ENCODE data around the gene CDK5RAP2.

CDK5RAP2 gene

GRCh38 chr9:120363697-120364096 lies 216.3 kb downstream of the CDK5RAP2 start:
- H3K4me3 ChIP-seq (ENCODE audit: low read length in 2 of 2): no peak overlapping the region
- no peak overlapping the region for H2BK120ac ChIP-seq (ENCODE audit: low read depth, low read length)
- no peak overlapping the region for H3K18ac ChIP-seq (ENCODE audit: low read length)
- H4K8ac ChIP-seq (ENCODE audit: low read depth, low read length): no peak overlapping the region
- no peak overlapping the region for H3K23ac ChIP-seq (ENCODE audit: low read depth, low read length, poor library complexity)
- H3K4ac ChIP-seq (ENCODE audit: low read length): no peak overlapping the region
- no peaks in the 10 kb centered on the region for H3K36me3 ChIP-seq (replicated peaks in 1 of 2; ENCODE audit: control insufficient read depth in 2 of 2, insufficient read depth in 2 of 2, low read length in 2 of 2)
- no peak overlapping the region for H3K14ac ChIP-seq (ENCODE audit: low read length)
- H2AFZ ChIP-seq (ENCODE audit: low read length): no peak overlapping the region
- H2AK5ac ChIP-seq (ENCODE audit: low read depth, low read length): no peak overlapping the region
- no peak overlapping the region for H3K9ac ChIP-seq (ENCODE audit: low read depth, low read length, poor library complexity)
- H3K27me3 ChIP-seq (ENCODE audit: control insufficient read depth in 3 of 3, insufficient read depth in 3 of 3, low read depth in 1 of 3, low read length in 3 of 3): peaks cover 0 to 6% (median 0%) of the 10 kb centered on the region in 3 experiments
- H3K27ac ChIP-seq (replicated peaks; ENCODE audit: low read length): no peak overlapping the region
- H2BK15ac ChIP-seq (ENCODE audit: low read length): no peak overlapping the region
- WGBS, 2 donors (ENCODE audit: extremely low coverage in 2 of 2, insufficient read length in 2 of 2, insufficient replicate concordance in 1 of 2): no CpG with 5 or more reads among the region's 2 CpGs
- no peak overlapping the region for H2BK5ac ChIP-seq (ENCODE audit: low read length)
- peaks cover 0 to 3% of the 10 kb centered on the region in 2 donors for H3K4me1 ChIP-seq (ENCODE audit: control insufficient read depth in 2 of 2, insufficient read depth in 1 of 2, low read depth in 1 of 2, low read length in 2 of 2)
- no peak overlapping the region for H2BK12ac ChIP-seq (ENCODE audit: low read length)
- H3K79me1 ChIP-seq (ENCODE audit: low read depth, low read length): no peaks in the 10 kb centered on the region
- H3K4me2 ChIP-seq (ENCODE audit: insufficient read depth, low read length, poor library complexity, severe bottlenecking): no peak overlapping the region
- no peak for DNase-seq (ENCODE audit: low spot score)
- H4K91ac ChIP-seq (ENCODE audit: low read depth, low read length, poor library complexity): no peak overlapping the region
- H3K9me3 ChIP-seq (replicated peaks in 1 of 2; ENCODE audit: control insufficient read depth in 2 of 2, insufficient read depth in 1 of 2, low read depth in 1 of 2, low read length in 2 of 2): no peaks in the 10 kb centered on the region

- H2BK12ac ChIP-seq (ENCODE audit: low read length): no peak overlapping the region
- no peak overlapping the region for H3K23ac ChIP-seq (ENCODE audit: low read depth, low read length, poor library complexity)
- H2AK5ac ChIP-seq (ENCODE audit: low read depth, low read length): no peak overlapping the region
- no CpG with 5 or more reads among the region's 3 CpGs for WGBS, 2 donors (ENCODE audit: extremely low coverage in 2 of 2, insufficient read length in 2 of 2, insufficient replicate concordance in 1 of 2)
- no peak overlapping the region for H3K4ac ChIP-seq (ENCODE audit: low read length)
- H3K27ac ChIP-seq (replicated peaks; ENCODE audit: low read length): no peak overlapping the region
- H2BK5ac ChIP-seq (ENCODE audit: low read length): no peak overlapping the region
- H3K14ac ChIP-seq (ENCODE audit: low read length): no peak overlapping the region
- no peak overlapping the region for H3K9ac ChIP-seq (ENCODE audit: low read depth, low read length, poor library complexity)
- H3K4me2 ChIP-seq (ENCODE audit: insufficient read depth, low read length, poor library complexity, severe bottlenecking): no peak overlapping the region
- H3K36me3 ChIP-seq (replicated peaks in 1 of 2; ENCODE audit: control insufficient read depth in 2 of 2, insufficient read depth in 2 of 2, low read length in 2 of 2): no peaks in the 10 kb centered on the region
- H2BK120ac ChIP-seq (ENCODE audit: low read depth, low read length): no peak overlapping the region
- DNase-seq (ENCODE audit: low spot score): no peak
- no peak overlapping the region for H4K8ac ChIP-seq (ENCODE audit: low read depth, low read length)
- H3K18ac ChIP-seq (ENCODE audit: low read length): no peak overlapping the region
- H3K4me3 ChIP-seq (ENCODE audit: low read length in 2 of 2): no peak overlapping the region
- no peak overlapping the region for H4K91ac ChIP-seq (ENCODE audit: low read depth, low read length, poor library complexity)
- H3K4me1 ChIP-seq (ENCODE audit: control insufficient read depth in 2 of 2, insufficient read depth in 1 of 2, low read depth in 1 of 2, low read length in 2 of 2): peaks cover 0 to 3% of the 10 kb centered on the region in 2 donors
- peaks cover 0 to 7% (median 0%) of the 10 kb centered on the region in 3 experiments for H3K27me3 ChIP-seq (ENCODE audit: control insufficient read depth in 3 of 3, insufficient read depth in 3 of 3, low read depth in 1 of 3, low read length in 3 of 3)
- H3K79me1 ChIP-seq (ENCODE audit: low read depth, low read length): no peaks in the 10 kb centered on the region
- H2BK15ac ChIP-seq (ENCODE audit: low read length): no peak overlapping the region
- no peak overlapping the region for H2AFZ ChIP-seq (ENCODE audit: low read length)
- H3K9me3 ChIP-seq (replicated peaks in 1 of 2; ENCODE audit: control insufficient read depth in 2 of 2, insufficient read depth in 1 of 2, low read depth in 1 of 2, low read length in 2 of 2): no peaks in the 10 kb centered on the region
These were observed 217.5 kb downstream of the CDK5RAP2 start for GRCh38 chr9:120362446-120362845.

DNA sequence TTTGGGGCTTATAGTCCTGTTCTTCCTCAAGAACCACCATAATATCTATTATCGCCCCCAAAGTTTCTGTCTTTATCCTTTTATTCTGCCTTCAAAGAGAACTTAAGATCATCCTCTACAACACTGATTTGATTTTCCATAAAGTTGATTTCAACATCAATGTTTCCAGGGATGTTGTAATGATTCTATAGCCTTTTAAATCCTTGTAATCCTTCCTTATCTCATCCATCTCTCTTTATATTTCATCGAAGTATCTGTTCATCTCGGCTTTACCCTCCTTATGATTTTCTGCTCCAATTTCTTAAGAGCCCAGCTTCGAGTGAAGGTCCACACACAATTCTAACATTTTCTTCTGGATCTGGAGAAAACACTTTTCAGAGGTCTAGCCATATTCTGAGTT lies 218.4 kb downstream of the CDK5RAP2 start:
- no peak overlapping the region for H3K9ac ChIP-seq (ENCODE audit: low read depth, low read length, poor library complexity)
- no peak overlapping the region for H3K18ac ChIP-seq (ENCODE audit: low read length)
- H3K36me3 ChIP-seq (replicated peaks in 1 of 2; ENCODE audit: control insufficient read depth in 2 of 2, insufficient read depth in 2 of 2, low read length in 2 of 2): no peaks in the 10 kb centered on the region
- no peak overlapping the region for H2AK5ac ChIP-seq (ENCODE audit: low read depth, low read length)
- no peak overlapping the region for H3K14ac ChIP-seq (ENCODE audit: low read length)
- no peak overlapping the region for H3K27ac ChIP-seq (replicated peaks; ENCODE audit: low read length)
- H3K4me1 ChIP-seq (ENCODE audit: control insufficient read depth in 2 of 2, insufficient read depth in 1 of 2, low read depth in 1 of 2, low read length in 2 of 2): peaks cover 0 to 3% of the 10 kb centered on the region in 2 donors
- H2BK15ac ChIP-seq (ENCODE audit: low read length): no peak overlapping the region
- DNase-seq (ENCODE audit: low spot score): no peak
- H3K27me3 ChIP-seq (ENCODE audit: control insufficient read depth in 3 of 3, insufficient read depth in 3 of 3, low read depth in 1 of 3, low read length in 3 of 3): peaks cover 0 to 7% (median 0%) of the 10 kb centered on the region in 3 experiments
- 100% methylated on average over 2 of the region's 4 CpGs; no CpG with 5 or more reads in 1 of the 2 donors for WGBS, 2 donors (ENCODE audit: extremely low coverage in 2 of 2, insufficient read length in 2 of 2, insufficient replicate concordance in 1 of 2)
- H3K4me3 ChIP-seq (ENCODE audit: low read length in 2 of 2): no peak overlapping the region
- no peak overlapping the region for H2BK120ac ChIP-seq (ENCODE audit: low read depth, low read length)
- no peak overlapping the region for H4K8ac ChIP-seq (ENCODE audit: low read depth, low read length)
- no peaks in the 10 kb centered on the region for H3K79me1 ChIP-seq (ENCODE audit: low read depth, low read length)
- H2BK5ac ChIP-seq (ENCODE audit: low read length): no peak overlapping the region
- no peak overlapping the region for H2BK12ac ChIP-seq (ENCODE audit: low read length)
- no peak overlapping the region for H4K91ac ChIP-seq (ENCODE audit: low read depth, low read length, poor library complexity)
- no peak overlapping the region for H3K4ac ChIP-seq (ENCODE audit: low read length)
- H3K9me3 ChIP-seq (replicated peaks in 1 of 2; ENCODE audit: control insufficient read depth in 2 of 2, insufficient read depth in 1 of 2, low read depth in 1 of 2, low read length in 2 of 2): no peaks in the 10 kb centered on the region
- H3K4me2 ChIP-seq (ENCODE audit: insufficient read depth, low read length, poor library complexity, severe bottlenecking): no peak overlapping the region
- H2AFZ ChIP-seq (ENCODE audit: low read length): no peak overlapping the region
- H3K23ac ChIP-seq (ENCODE audit: low read depth, low read length, poor library complexity): no peak overlapping the region

- Histone ChIP-seq H3K9me3 (replicated peaks in 1 of 2; ENCODE audit: control insufficient read depth in 2 of 2, insufficient read depth in 1 of 2, low read depth in 1 of 2, low read length in 2 of 2) (no peaks in the 10 kb centered on the region), H2BK15ac (ENCODE audit: low read length) (no peak overlapping the region), H3K4ac (ENCODE audit: low read length) (no peak overlapping the region), H2BK12ac (ENCODE audit: low read length) (no peak overlapping the region), H2BK5ac (ENCODE audit: low read length) (no peak overlapping the region), H4K91ac (ENCODE audit: low read depth, low read length, poor library complexity) (no peak overlapping the region), H3K18ac (ENCODE audit: low read length) (no peak overlapping the region), H3K36me3 (replicated peaks in 1 of 2; ENCODE audit: control insufficient read depth in 2 of 2, insufficient read depth in 2 of 2, low read length in 2 of 2) (no peaks in the 10 kb centered on the region), H2AFZ (ENCODE audit: low read length) (no peak overlapping the region), H3K4me2 (ENCODE audit: insufficient read depth, low read length, poor library complexity, severe bottlenecking) (no peak overlapping the region), H3K27ac (replicated peaks; ENCODE audit: low read length) (no peak overlapping the region), H3K23ac (ENCODE audit: low read depth, low read length, poor library complexity) (no peak overlapping the region), H4K8ac (ENCODE audit: low read depth, low read length) (no peak overlapping the region), H3K4me1 (ENCODE audit: control insufficient read depth in 2 of 2, insufficient read depth in 1 of 2, low read depth in 1 of 2, low read length in 2 of 2) (no peaks in the 10 kb centered on the region), H3K27me3 (ENCODE audit: control insufficient read depth in 3 of 3, insufficient read depth in 3 of 3, low read depth in 1 of 3, low read length in 3 of 3) (peaks cover 0 to 7% (median 0%) of the 10 kb centered on the region in 3 experiments), H3K79me1 (ENCODE audit: low read depth, low read length) (no peaks in the 10 kb centered on the region), H3K9ac (ENCODE audit: low read depth, low read length, poor library complexity) (no peak overlapping the region), H2BK120ac (ENCODE audit: low read depth, low read length) (no peak overlapping the region), H3K14ac (ENCODE audit: low read length) (no peak overlapping the region), H2AK5ac (ENCODE audit: low read depth, low read length) (no peak overlapping the region), H3K4me3 (ENCODE audit: low read length in 2 of 2) (no peak overlapping the region)
- no CpG with 5 or more reads among the region's 4 CpGs for WGBS, 2 donors (ENCODE audit: extremely low coverage in 2 of 2, insufficient read length in 2 of 2, insufficient replicate concordance in 1 of 2)
- DNase-seq (ENCODE audit: low spot score): no peak
These were observed 219.5 kb downstream of the CDK5RAP2 start for GRCh38 chr9:120360510-120360909.
